HFFc6 (cell line): ENCODE data around the gene LPAR3. TPM values are rescaled to one million over a fixed set of nuclear protein-coding genes. Genes with fewer than 3 reads are reported as not detected.
A peak's percentile ranks its signal among the peaks of the same experiment; 100 is the strongest.
"Not testable (repeated sequence)": the region's sequence is repeated elsewhere in the genome, so short reads cannot be mapped to it uniquely, and the experiment has no call there.

ENCODE experiments used
- DNase-seq: peaks from one replicate; pipeline ENCODE4 v3.0.0-alpha.2; 2018
- H3K27ac Mint-ChIP-seq: 2 replicates; pipeline ENCODE4 v1.8.0; 2020; ENCODE audit warnings: mild to moderate bottlenecking, mixed read lengths
- H3K27me3 Mint-ChIP-seq: 2 replicates; pipeline ENCODE4 v1.8.0; 2021; ENCODE audit warnings: mild to moderate bottlenecking, moderate library complexity, mixed read lengths; ENCODE audit not compliant: insufficient read depth
- H3K36me3 Mint-ChIP-seq: 2 replicates; pipeline ENCODE4 v1.8.0; 2021; ENCODE audit warnings: low read depth, mixed read lengths
- H3K4me1 Mint-ChIP-seq: 2 replicates; pipeline ENCODE4 v1.8.0; 2020; ENCODE audit warnings: low read depth, mixed read lengths
- H3K4me3 Mint-ChIP-seq: 2 replicates; pipeline ENCODE4 v1.8.0; 2020; ENCODE audit warnings: mild to moderate bottlenecking, moderate library complexity, mixed read lengths
- H3K9me3 Mint-ChIP-seq: 2 replicates; pipeline ENCODE4 v1.8.0; 2020; ENCODE audit warnings: mild to moderate bottlenecking, mixed read lengths
- total RNA-seq, 6 experiments: library from RNA; stranded (reverse); fragmentation: NEBNext Ultra II Directional; extraction: Animal tissue kit (Norgen Biotek cat#: 25700); gene quantifications; 2 replicates in 1 of 6; 3 replicates in 5 of 6; pipeline ENCODE4 v1.2.3, GENCODE V29; 2021
- TF ChIP-seq, protein P1 (sequence below): fragments of 200-600 bp; sonication (generic); IDR thresholded peaks from 2 replicates; pipeline ENCODE4 v1.5.0; 2021; ENCODE audit warnings: antibody characterized with exemption, mild to moderate bottlenecking

The LPAR3 gene
- total RNA-seq, 6 experiments from 2014 or later: 0.28 to 3.1 (median 2.0) TPM

GRCh38 chr1:84916897-84917296 is 23.9 kb upstream of the LPAR3 start:
- no peak overlapping the region for H3K27ac Mint-ChIP-seq
- peaks cover 15% of the 10 kb centered on the region for H3K27me3 Mint-ChIP-seq
- H3K4me3 Mint-ChIP-seq: no peak overlapping the region
- H3K36me3 Mint-ChIP-seq: no peaks in the 10 kb centered on the region
- no peaks in the 10 kb centered on the region for H3K9me3 Mint-ChIP-seq
- no peaks in the 10 kb centered on the region for H3K4me1 Mint-ChIP-seq
- DNase-seq: no peak
- TF ChIP-seq, protein P1, sequence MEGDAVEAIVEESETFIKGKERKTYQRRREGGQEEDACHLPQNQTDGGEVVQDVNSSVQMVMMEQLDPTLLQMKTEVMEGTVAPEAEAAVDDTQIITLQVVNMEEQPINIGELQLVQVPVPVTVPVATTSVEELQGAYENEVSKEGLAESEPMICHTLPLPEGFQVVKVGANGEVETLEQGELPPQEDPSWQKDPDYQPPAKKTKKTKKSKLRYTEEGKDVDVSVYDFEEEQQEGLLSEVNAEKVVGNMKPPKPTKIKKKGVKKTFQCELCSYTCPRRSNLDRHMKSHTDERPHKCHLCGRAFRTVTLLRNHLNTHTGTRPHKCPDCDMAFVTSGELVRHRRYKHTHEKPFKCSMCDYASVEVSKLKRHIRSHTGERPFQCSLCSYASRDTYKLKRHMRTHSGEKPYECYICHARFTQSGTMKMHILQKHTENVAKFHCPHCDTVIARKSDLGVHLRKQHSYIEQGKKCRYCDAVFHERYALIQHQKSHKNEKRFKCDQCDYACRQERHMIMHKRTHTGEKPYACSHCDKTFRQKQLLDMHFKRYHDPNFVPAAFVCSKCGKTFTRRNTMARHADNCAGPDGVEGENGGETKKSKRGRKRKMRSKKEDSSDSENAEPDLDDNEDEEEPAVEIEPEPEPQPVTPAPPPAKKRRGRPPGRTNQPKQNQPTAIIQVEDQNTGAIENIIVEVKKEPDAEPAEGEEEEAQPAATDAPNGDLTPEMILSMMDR: no peak

DNA sequence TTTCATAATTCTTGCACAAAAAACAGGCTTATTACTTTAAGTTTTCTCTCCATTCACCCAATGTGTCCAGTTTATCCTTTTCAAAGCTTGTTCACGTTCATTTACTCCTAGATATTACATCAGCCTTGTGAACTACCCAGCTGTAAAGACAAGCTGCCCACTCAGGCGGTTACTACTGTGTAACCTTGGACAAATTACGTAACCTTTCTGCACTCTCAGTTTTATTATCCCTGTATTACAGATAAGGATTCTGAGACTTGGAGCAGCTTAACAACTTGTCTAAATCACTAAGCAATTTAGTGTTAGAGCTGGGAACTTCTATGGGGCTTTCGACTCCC is 20.5 kb upstream of the LPAR3 start:
- no peak overlapping the region for H3K27ac Mint-ChIP-seq
- no peak for DNase-seq
- peaks cover 17% of the 10 kb centered on the region for H3K27me3 Mint-ChIP-seq
- no peak overlapping the region for H3K4me3 Mint-ChIP-seq
- no peaks in the 10 kb centered on the region for H3K4me1 Mint-ChIP-seq
- TF ChIP-seq, protein P1: no peak
- no peaks in the 10 kb centered on the region for H3K9me3 Mint-ChIP-seq
- no peaks in the 10 kb centered on the region for H3K36me3 Mint-ChIP-seq

DNA sequence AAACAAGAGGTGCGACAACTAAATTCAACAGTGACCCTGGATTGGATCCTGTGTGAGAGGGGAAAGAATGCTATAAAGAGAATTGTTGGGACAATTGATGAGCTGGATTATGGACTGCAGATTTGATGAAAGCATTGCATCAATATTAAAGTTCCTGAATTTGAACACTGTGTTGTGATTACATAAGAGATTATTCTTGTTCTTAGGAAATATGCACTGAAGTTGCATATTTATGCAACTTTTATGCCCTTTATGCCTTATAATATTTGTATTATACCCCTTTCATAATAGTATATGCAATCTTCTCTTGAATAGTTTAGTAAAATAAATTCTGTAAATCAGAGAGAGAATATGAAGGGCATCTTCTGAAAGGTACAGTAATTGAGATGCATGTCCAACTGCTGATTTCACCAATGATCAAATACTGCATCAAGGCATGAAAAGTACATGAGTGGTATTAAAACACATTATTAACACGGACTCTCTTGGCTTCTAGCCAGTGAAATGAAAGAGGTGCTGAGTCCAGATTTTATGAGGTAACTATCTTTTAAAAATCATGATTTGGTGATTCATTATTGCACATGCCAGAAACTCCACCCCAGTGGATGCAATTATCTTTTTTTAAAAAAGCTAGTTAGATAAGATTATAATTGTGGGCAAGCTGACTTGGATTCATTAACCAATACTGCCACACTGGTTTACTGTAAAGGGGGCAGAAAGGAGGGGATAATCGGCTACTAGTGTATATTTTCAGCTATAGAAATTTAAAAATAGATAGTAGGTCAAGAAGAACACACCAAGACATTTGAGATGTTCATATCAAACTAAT is 19.9 kb upstream of the LPAR3 start:
- Mint-ChIP-seq H3K4me3 (no peak overlapping the region), H3K36me3 (no peaks in the 10 kb centered on the region), H3K4me1 (peaks cover under 1% of the 10 kb centered on the region), H3K9me3 (no peaks in the 10 kb centered on the region), H3K27me3 (peaks cover 13% of the 10 kb centered on the region), H3K27ac (no peak overlapping the region)
- TF ChIP-seq, protein P1: no peak
- no peak for DNase-seq

GRCh38 chr1:84908746-84909464 is 15.9 kb upstream of the LPAR3 start:
- H3K4me1 Mint-ChIP-seq: peaks cover 10% of the 10 kb centered on the region
- H3K27ac Mint-ChIP-seq, H3K9me3 Mint-ChIP-seq, H3K4me3 Mint-ChIP-seq, H3K36me3 Mint-ChIP-seq, DNase-seq: not testable (repeated sequence)
- H3K27me3 Mint-ChIP-seq: peaks cover 12% of the 10 kb centered on the region

- H3K9me3 Mint-ChIP-seq: peaks cover 9% of the 10 kb centered on the region
- peaks cover 10% of the 10 kb centered on the region for H3K4me1 Mint-ChIP-seq
- peaks cover 15% of the 10 kb centered on the region for H3K27me3 Mint-ChIP-seq
- no peak overlapping the region for H3K27ac Mint-ChIP-seq
- H3K36me3 Mint-ChIP-seq: peaks cover 3% of the 10 kb centered on the region
- TF ChIP-seq, protein P1: no peak
- peak; percentile 31 for DNase-seq
- no peak overlapping the region for H3K4me3 Mint-ChIP-seq
Observed at GRCh38 chr1:84907095-84907827, 14.3 kb upstream of the LPAR3 start.

GRCh38 chr1:84902727-84903126 is 9.7 kb upstream of the LPAR3 start:
- H3K27me3 Mint-ChIP-seq, H3K4me3 Mint-ChIP-seq, DNase-seq, H3K36me3 Mint-ChIP-seq, H3K27ac Mint-ChIP-seq, H3K4me1 Mint-ChIP-seq: not testable (repeated sequence)
- H3K9me3 Mint-ChIP-seq: peaks cover 12% of the 10 kb centered on the region
